NCI-H2029 (cell line): ENCODE results near the gene MSI2.

ENCODE experiments used
- DNase-seq: peaks from one replicate; lab custom pipeline; 2025; lab: John Stamatoyannopoulos, UW

MSI2 gene

GRCh38 chr17:57343717-57344116 is 87.4 kb downstream of the MSI2 start:
- no peak for DNase-seq

- DNase-seq = no peak
These were observed 87.9 kb downstream of the MSI2 start for GRCh38 chr17:57344261-57344660.

GRCh38 chr17:57349541-57350247 is 93.4 kb downstream of the MSI2 start:
- no peak for DNase-seq

GRCh38 chr17:57350266-57350665 is 93.9 kb downstream of the MSI2 start:
- DNase-seq = peak; percentile 18

GRCh38 chr17:57352665-57353175 is 96.4 kb downstream of the MSI2 start:
- DNase-seq = no peak

- no peak for DNase-seq
These were observed 98.3 kb downstream of the MSI2 start for GRCh38 chr17:57354673-57355072.

- peak; percentile 42 for DNase-seq
These were observed 99.0 kb downstream of the MSI2 start for GRCh38 chr17:57355090-57355859.

GRCh38 chr17:57356153-57356718 is 99.9 kb downstream of the MSI2 start:
- no peak for DNase-seq

- DNase-seq = peak; percentile 43
These were observed 100.5 kb downstream of the MSI2 start for GRCh38 chr17:57356719-57357391.

- peak; percentile 70 for DNase-seq
These were observed 101.1 kb downstream of the MSI2 start for GRCh38 chr17:57357392-57357784.

GRCh38 chr17:57357830-57358430 is 101.6 kb downstream of the MSI2 start:
- DNase-seq = no peak

- DNase-seq = no peak
These were observed 103.9 kb downstream of the MSI2 start for GRCh38 chr17:57360266-57360665.

GRCh38 chr17:57362797-57363556 is 106.7 kb downstream of the MSI2 start:
- DNase-seq = no peak

- DNase-seq = no peak
These were observed 107.3 kb downstream of the MSI2 start for GRCh38 chr17:57363580-57363979.

GRCh38 chr17:57363998-57364643 is 107.8 kb downstream of the MSI2 start:
- no peak for DNase-seq

GRCh38 chr17:57365420-57365819 is 109.1 kb downstream of the MSI2 start:
- DNase-seq = peak; percentile 47

GRCh38 chr17:57366177-57366557 is 109.8 kb downstream of the MSI2 start:
- no peak for DNase-seq

GRCh38 chr17:57366558-57367351 is 110.4 kb downstream of the MSI2 start:
- peak; percentile 80 for DNase-seq

- peak; percentile 26 for DNase-seq
These were observed 112.5 kb downstream of the MSI2 start for GRCh38 chr17:57368637-57369336.
